Measurements from ENCODE around the gene CACNB1.

- TF ChIP-seq CTCF (IDR thresholded peaks at IDR 0.05) (peak in 3 of 4 experiments; percentile 80 to 91 (median 83)), EP300 (IDR thresholded peaks at IDR 0.05) (no peak)
Measured at GRCh38 chr17:39164675-39165143, 32.8 kb downstream of the CACNB1 start.

Measured in gastroesophageal sphincter (tissue), 3 donors.